Right atrium auricular region (tissue), 2 donors: ENCODE data around the gene SAFB2. TPM values are rescaled to one million over a fixed set of nuclear protein-coding genes. Genes with fewer than 3 reads are reported as not detected.

Source experiments
- DNase-seq: peaks from one replicate; pipeline ENCODE4 v3.0.0-alpha.2; 2019; ENCODE audit warnings: low spot score
- H3K27ac ChIP-seq, 2 donors: fragments of 200-600 bp; sonication (generic); 1 replicate in 1 of 2; 2 replicates in 1 of 2; pipeline ENCODE4 v1.5.1; 2016 to 2019
- H3K27me3 ChIP-seq, 2 donors: fragments of 200-600 bp; sonication (generic); one replicate each; pipeline versions ENCODE4 v1.5.1 to v1.6.0; 2017 to 2019
- H3K36me3 ChIP-seq: fragments of 200-600 bp; sonication (generic); one replicate; pipeline ENCODE4 v1.5.1; 2016
- H3K4me1 ChIP-seq, 2 donors: fragments of 200-600 bp; sonication (generic); one replicate each; pipeline versions ENCODE4 v1.5.1 to v1.6.0; 2017 to 2019
- H3K4me3 ChIP-seq, 2 donors: fragments of 200-600 bp; sonication (generic); 1 replicate in 1 of 2; 2 replicates in 1 of 2; pipeline ENCODE4 v1.5.1; 2017 to 2019; ENCODE audit warnings: mild to moderate bottlenecking in 1 of 2, moderate library complexity in 1 of 2
- H3K9me3 ChIP-seq, 2 donors: fragments of 200-600 bp; sonication (generic); one replicate each; pipeline ENCODE4 v1.5.1; 2019
- CTCF ChIP-seq, 2 donors: fragments of 200-600 bp; sonication (generic); IDR thresholded peaks; one replicate each; pipeline ENCODE4 v1.5.1; 2019; ENCODE audit warnings: antibody characterized with exemption in 2 of 2
- total RNA-seq, 2 donors: library from RNA; depleted of rRNA; stranded (reverse); fragments of >200 nt; gene quantifications; one replicate each; pipeline ENCODE4 v1.1.0, GENCODE V29; 2016

The SAFB2 gene
- total RNA-seq, 2 donors from 2014 or later: 16.1 to 26.6 TPM

- TF ChIP-seq CTCF (IDR thresholded peaks at IDR 0.05): no peak
- peaks cover 0 to 59% of the 10 kb centered on the region in 2 donors for H3K4me1 ChIP-seq
- no peak for DNase-seq
- no peaks in the 10 kb centered on the region for H3K9me3 ChIP-seq
- peaks cover 41% of the 10 kb centered on the region for H3K36me3 ChIP-seq
- H3K27me3 ChIP-seq: no peaks in the 10 kb centered on the region
- H3K27ac ChIP-seq: peak overlapping the region; percentile 97 to 98
- peak overlapping the region; percentile 98 for H3K4me3 ChIP-seq
Measured at GRCh38 chr19:5621311-5621944, 1.1 kb downstream of the SAFB2 start.

- H3K36me3 ChIP-seq: peaks cover 42% of the 10 kb centered on the region
- peaks cover 0 to 44% of the 10 kb centered on the region in 2 donors for H3K4me1 ChIP-seq
- no peaks in the 10 kb centered on the region for H3K9me3 ChIP-seq
- no peak for TF ChIP-seq CTCF (IDR thresholded peaks at IDR 0.05)
- DNase-seq: no peak
- no peak overlapping the region for H3K27ac ChIP-seq
- H3K27me3 ChIP-seq: no peaks in the 10 kb centered on the region
- no peak overlapping the region for H3K4me3 ChIP-seq
Measured at GRCh38 chr19:5619946-5620345, 2.6 kb downstream of the SAFB2 start.

GRCh38 chr19:5618591-5618990 is 4.0 kb downstream of the SAFB2 start:
- H3K27ac ChIP-seq: peak overlapping the region; percentile 36 to 44
- peaks cover 0 to 39% of the 10 kb centered on the region in 2 donors for H3K4me1 ChIP-seq
- peaks cover 55% of the 10 kb centered on the region for H3K36me3 ChIP-seq
- no peak overlapping the region for H3K4me3 ChIP-seq
- no peak for DNase-seq
- H3K27me3 ChIP-seq: no peaks in the 10 kb centered on the region
- H3K9me3 ChIP-seq: no peaks in the 10 kb centered on the region
- no peak for TF ChIP-seq CTCF (IDR thresholded peaks at IDR 0.05)

- DNase-seq: no peak
- Histone ChIP-seq H3K4me3 (no peak overlapping the region), H3K9me3 (no peaks in the 10 kb centered on the region), H3K4me1 (peaks cover 0 to 40% of the 10 kb centered on the region in 2 donors), H3K36me3 (peaks cover 71% of the 10 kb centered on the region), H3K27me3 (no peaks in the 10 kb centered on the region), H3K27ac (no peak overlapping the region)
- no peak for TF ChIP-seq CTCF (IDR thresholded peaks at IDR 0.05)
Measured at GRCh38 chr19:5617080-5617479, 5.5 kb downstream of the SAFB2 start.

- H3K27ac ChIP-seq: no peak overlapping the region
- TF ChIP-seq CTCF (IDR thresholded peaks at IDR 0.05): no peak
- peaks cover 0 to 31% of the 10 kb centered on the region in 2 donors for H3K4me1 ChIP-seq
- no peaks in the 10 kb centered on the region for H3K9me3 ChIP-seq
- no peak for DNase-seq
- H3K27me3 ChIP-seq: no peaks in the 10 kb centered on the region
- H3K4me3 ChIP-seq: no peak overlapping the region
- H3K36me3 ChIP-seq: peaks cover 71% of the 10 kb centered on the region
Measured at GRCh38 chr19:5615756-5616327, 6.7 kb downstream of the SAFB2 start.
